Lower leg skin (tissue), 3 donors: ENCODE results near the gene PPP4R1.

Experiments used
- CTCF ChIP-seq, 3 donors: fragments of 450-650 bp; IDR thresholded peaks; one replicate each; pipeline ENCODE4 v1.5.1; 2016; ENCODE audit warnings: antibody characterized with exemption in 3 of 3, mild to moderate bottlenecking in 3 of 3, moderate library complexity in 2 of 3
- POLR2A ChIP-seq, 2 donors: fragments of 450-650 bp; IDR thresholded peaks; one replicate each; pipeline ENCODE4 v1.6.1; 2016 to 2017; ENCODE audit warnings: antibody characterized with exemption in 2 of 2, mild to moderate bottlenecking in 1 of 2, moderate library complexity in 1 of 2

- TF ChIP-seq CTCF (IDR thresholded peaks at IDR 0.05) (no peak), POLR2A (IDR thresholded peaks at IDR 0.05) (no peak)
These were observed 40.9 kb upstream of the PPP4R1 start for GRCh38 chr18:9655232-9655767.
